ENCODE results near the gene SCNN1A.

DNA sequence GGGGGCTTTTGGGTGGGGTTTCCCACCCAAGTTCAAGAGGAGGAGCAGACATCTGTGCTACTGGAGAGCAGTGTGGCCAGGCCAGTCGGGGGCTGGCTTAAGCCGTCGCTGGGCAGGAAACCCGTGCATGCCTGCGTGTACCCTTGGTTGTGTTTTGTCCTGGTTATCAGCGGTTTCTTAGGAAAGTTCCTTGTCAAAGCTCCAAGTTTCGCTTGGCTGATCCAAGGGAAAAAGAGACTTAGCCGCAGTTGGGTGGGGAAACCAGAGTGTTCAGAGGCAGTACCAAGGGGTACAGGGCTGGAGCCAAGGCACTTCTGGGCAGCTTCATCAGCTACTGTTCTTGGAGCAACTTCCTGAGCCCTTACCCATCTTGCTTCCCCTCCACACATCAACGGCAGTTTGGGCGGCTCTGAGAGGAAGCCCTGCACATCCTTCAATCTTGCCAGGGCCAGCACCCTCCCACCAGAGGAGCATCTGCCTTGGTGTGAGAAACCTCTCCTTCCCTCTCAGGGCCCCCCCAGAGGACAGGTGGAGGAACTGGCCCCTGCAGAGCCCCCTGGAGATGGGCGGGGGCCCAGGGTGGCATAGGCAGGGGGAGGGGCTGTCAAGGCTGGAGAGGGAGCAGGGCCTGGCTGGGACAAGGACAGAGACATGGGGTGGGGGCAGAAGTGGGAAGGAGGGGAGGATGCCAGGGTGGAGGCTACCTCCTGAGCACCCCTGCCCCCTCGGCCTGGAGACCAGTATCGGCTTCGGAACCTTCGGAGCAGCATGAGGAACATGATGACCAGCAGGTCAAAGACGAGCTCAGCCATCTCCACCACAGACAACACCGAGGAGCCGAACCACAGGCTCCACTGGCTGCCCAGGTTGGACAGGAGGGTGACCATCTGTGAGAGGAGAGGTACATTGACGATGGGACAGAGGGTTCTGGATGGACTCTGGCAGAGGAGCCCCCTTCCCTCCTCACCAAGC is 27.7 kb downstream of the SCNN1A start:
- TF ChIP-seq POLR2AphosphoS5 (IDR thresholded peaks at IDR 0.05; ENCODE audit: low read depth, low read length) (no peak), TAF1 (IDR thresholded peaks at IDR 0.05; ENCODE audit: borderline replicate concordance, insufficient read depth, low read length) (no peak), SIN3A (IDR thresholded peaks at IDR 0.05; ENCODE audit: borderline replicate concordance, insufficient read depth, low read length) (no peak), FOXP2 (optimal IDR thresholded peaks at IDR 0.05; ENCODE audit: borderline replicate concordance, extremely low read depth, extremely low read length, insufficient read depth) (no peak)
- TF ChIP-seq, protein P1, sequence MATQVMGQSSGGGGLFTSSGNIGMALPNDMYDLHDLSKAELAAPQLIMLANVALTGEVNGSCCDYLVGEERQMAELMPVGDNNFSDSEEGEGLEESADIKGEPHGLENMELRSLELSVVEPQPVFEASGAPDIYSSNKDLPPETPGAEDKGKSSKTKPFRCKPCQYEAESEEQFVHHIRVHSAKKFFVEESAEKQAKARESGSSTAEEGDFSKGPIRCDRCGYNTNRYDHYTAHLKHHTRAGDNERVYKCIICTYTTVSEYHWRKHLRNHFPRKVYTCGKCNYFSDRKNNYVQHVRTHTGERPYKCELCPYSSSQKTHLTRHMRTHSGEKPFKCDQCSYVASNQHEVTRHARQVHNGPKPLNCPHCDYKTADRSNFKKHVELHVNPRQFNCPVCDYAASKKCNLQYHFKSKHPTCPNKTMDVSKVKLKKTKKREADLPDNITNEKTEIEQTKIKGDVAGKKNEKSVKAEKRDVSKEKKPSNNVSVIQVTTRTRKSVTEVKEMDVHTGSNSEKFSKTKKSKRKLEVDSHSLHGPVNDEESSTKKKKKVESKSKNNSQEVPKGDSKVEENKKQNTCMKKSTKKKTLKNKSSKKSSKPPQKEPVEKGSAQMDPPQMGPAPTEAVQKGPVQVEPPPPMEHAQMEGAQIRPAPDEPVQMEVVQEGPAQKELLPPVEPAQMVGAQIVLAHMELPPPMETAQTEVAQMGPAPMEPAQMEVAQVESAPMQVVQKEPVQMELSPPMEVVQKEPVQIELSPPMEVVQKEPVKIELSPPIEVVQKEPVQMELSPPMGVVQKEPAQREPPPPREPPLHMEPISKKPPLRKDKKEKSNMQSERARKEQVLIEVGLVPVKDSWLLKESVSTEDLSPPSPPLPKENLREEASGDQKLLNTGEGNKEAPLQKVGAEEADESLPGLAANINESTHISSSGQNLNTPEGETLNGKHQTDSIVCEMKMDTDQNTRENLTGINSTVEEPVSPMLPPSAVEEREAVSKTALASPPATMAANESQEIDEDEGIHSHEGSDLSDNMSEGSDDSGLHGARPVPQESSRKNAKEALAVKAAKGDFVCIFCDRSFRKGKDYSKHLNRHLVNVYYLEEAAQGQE (IDR thresholded peaks at IDR 0.05; ENCODE audit: insufficient read depth in 1 of 2, low read depth in 2 of 2, low read length in 2 of 2) = no peak

Data from PFSK-1 (cell line).